ENCODE results near the gene CLTA. TPM values are rescaled to one million over a fixed set of nuclear protein-coding genes. Genes with fewer than 3 reads are reported as not detected.

Gene CLTA
- total RNA-seq, 4 donors from 2014 or later: 163 to 308 (median 217) TPM

DNA sequence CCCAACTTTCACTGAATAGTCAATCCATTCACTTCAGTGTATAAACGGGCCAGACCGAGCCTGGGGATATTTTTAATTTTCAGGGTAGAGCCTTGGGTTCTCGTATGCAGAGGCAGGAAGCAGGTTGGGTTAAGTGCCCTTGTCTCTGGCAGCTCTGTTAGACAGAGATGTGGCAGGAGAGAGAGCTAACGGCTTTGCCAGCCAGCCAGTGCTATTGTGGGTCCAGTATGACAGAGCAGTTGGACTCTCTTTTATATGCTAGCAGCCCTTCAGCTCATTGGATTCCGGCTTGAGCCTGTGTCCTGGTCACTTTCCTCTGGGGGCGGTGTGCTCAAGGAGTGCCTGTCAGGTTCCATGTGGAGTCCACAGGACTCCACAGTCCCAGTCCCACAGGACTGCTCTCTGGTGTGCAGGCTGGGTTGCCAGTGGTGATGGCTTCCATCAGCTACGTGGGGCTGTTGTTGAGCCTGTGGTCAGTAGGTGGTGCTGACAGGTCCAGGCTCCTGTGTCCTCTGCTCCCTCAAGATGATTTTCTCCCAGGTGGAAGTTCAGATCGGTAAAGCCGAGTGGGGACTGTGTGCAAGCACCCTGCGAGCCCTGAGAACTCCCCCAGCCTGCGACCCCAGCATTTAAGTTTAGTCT lies 14.3 kb downstream of the CLTA start:
- no peak overlapping the region for H3K27ac ChIP-seq

GRCh38 chr9:36207016-36207415 lies 16.3 kb downstream of the CLTA start:
- Histone ChIP-seq H3K27ac (no peak overlapping the region), H3K4me1 (peaks cover 0 to 14% (median 6%) of the 10 kb centered on the region in 4 donors), H3K27me3 (no peaks in the 10 kb centered on the region), H3K9me3 (no peaks in the 10 kb centered on the region), H3K4me3 (no peak overlapping the region), H3K36me3 (peaks cover 0 to 53% (median 24%) of the 10 kb centered on the region in 4 donors)
- 80 to 87% methylated on average over 2 to 4 of the region's 4 CpGs for WGBS, 2 donors (ENCODE audit: low coverage in 1 of 2)
- in situ Hi-C loops (cut with MboI; ENCODE audit: low pct_ligation_motif_present in 1 of 4, low pct_unique_long_range_greater_than_20kb in 1 of 4, low sequenced_read_pairs in 3 of 4) (loop anchor here in 1 of 4 donors (25.0 kb wide), 1 partner anchor 130 kb away; no protein-coding TSS in a partner anchor), intact Hi-C loops (cut with DNase I; ENCODE audit: low total_unique reads) (no loop called here)
- no peak for TF ChIP-seq POLR2AphosphoS5 (IDR thresholded peaks at IDR 0.05)
- TF ChIP-seq, protein P1, sequence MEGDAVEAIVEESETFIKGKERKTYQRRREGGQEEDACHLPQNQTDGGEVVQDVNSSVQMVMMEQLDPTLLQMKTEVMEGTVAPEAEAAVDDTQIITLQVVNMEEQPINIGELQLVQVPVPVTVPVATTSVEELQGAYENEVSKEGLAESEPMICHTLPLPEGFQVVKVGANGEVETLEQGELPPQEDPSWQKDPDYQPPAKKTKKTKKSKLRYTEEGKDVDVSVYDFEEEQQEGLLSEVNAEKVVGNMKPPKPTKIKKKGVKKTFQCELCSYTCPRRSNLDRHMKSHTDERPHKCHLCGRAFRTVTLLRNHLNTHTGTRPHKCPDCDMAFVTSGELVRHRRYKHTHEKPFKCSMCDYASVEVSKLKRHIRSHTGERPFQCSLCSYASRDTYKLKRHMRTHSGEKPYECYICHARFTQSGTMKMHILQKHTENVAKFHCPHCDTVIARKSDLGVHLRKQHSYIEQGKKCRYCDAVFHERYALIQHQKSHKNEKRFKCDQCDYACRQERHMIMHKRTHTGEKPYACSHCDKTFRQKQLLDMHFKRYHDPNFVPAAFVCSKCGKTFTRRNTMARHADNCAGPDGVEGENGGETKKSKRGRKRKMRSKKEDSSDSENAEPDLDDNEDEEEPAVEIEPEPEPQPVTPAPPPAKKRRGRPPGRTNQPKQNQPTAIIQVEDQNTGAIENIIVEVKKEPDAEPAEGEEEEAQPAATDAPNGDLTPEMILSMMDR (IDR thresholded peaks at IDR 0.05): no peak
- no peak for TF ChIP-seq POLR2A (IDR thresholded peaks at IDR 0.05)
- no peak for TF ChIP-seq EP300 (IDR thresholded peaks at IDR 0.05; ENCODE audit: low read depth)
- no peak for DNase-seq

More for the DNA sequence above, 14.3 kb downstream of the CLTA start:
- Histone ChIP-seq H3K4me1 (peaks cover 0 to 14% (median 6%) of the 10 kb centered on the region in 4 donors), H3K36me3 (peaks cover 0 to 70% (median 34%) of the 10 kb centered on the region in 4 donors), H3K27me3 (no peaks in the 10 kb centered on the region), H3K4me3 (no peak overlapping the region), H3K9me3 (no peaks in the 10 kb centered on the region)
- in situ Hi-C loops (cut with MboI; ENCODE audit: low pct_ligation_motif_present in 1 of 4, low pct_unique_long_range_greater_than_20kb in 1 of 4, low sequenced_read_pairs in 3 of 4) (loop anchor here in 1 of 4 donors (25.0 kb wide), 1 partner anchor 132 kb away; no protein-coding TSS in a partner anchor), intact Hi-C loops (cut with DNase I; ENCODE audit: low total_unique reads) (no loop called here)
- DNase-seq: no peak
- TF ChIP-seq, protein P1 (IDR thresholded peaks at IDR 0.05): peak in 2 of 5 experiments; percentile 9 to 14
- no peak for TF ChIP-seq POLR2A (IDR thresholded peaks at IDR 0.05)
- TF ChIP-seq EP300 (IDR thresholded peaks at IDR 0.05; ENCODE audit: low read depth): no peak
- TF ChIP-seq POLR2AphosphoS5 (IDR thresholded peaks at IDR 0.05): no peak
- WGBS, 2 donors (ENCODE audit: low coverage in 1 of 2): 92% methylated on average over 11 of the region's 11 CpGs; no CpG with 5 or more reads in 1 of the 2 donors

DNA sequence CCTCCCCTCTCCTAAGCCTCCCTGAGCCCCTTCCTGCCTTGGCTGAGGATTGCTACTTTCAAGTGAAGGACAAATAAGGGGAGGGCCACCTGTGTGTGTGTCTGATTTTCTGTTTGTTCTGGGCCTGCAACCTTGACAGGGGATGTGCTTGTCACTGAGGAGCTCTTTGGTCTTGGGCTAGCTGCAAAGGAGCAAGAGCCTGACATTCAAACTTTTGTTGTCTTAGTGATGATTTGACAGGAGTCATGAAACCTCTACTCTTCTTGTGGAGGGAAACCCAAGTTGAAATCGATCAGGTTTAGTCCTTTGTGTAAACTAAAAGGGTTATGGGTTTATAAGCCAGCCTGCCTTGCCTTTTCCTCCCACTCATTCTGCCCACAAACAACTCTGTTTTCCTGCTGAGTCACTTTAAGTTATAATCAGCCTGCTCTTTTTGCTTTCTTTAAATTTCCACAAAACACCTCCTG lies 16.9 kb downstream of the CLTA start:
- intact Hi-C loops (cut with DNase I; ENCODE audit: low total_unique reads): no loop called here
- peaks cover 0 to 49% (median 21%) of the 10 kb centered on the region in 4 donors for H3K36me3 ChIP-seq
- TF ChIP-seq POLR2AphosphoS5 (IDR thresholded peaks at IDR 0.05) (no peak), EP300 (IDR thresholded peaks at IDR 0.05; ENCODE audit: low read depth) (no peak), POLR2A (IDR thresholded peaks at IDR 0.05) (no peak)

DNA sequence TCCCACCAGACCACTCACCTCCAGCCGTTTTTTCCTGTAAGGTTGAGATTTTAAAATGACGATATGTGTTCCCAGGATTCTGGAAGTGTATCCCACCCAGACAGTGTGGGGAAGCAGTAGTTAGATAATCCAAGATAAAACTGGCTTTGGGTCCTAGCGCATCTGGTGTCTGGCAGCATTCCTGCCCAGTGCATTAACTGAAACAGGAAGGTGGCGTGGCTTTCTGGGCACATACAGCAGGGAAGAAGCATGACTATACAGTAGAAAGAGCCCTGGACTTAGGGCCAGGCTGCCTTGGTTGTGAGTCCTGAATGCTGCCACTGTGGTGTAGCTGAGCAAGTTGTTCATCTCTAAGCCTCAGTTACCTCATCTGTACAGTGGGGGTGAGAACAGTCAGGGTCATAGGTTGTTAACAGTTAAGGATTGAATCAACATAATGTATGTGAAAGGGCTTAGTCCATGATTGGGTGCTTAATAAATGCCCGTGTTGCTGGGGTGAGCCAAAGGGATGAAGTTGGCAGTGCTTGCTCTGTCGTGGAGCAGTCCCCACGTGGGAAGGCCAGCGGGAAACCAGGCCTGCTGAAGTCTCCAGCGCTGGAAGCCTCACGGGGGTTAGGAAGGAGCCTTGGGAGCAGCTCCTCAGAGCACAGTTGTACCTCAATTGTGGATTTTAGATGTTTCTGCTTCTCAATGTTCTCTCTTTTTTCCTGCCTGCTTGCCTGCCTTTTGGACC lies 18.0 kb downstream of the CLTA start:
- Histone ChIP-seq H3K27ac (no peak overlapping the region), H3K27me3 (no peaks in the 10 kb centered on the region), H3K36me3 (peaks cover 0 to 47% (median 16%) of the 10 kb centered on the region in 4 donors), H3K4me3 (no peak overlapping the region), H3K4me1 (peaks cover 0 to 14% (median 6%) of the 10 kb centered on the region in 4 donors), H3K9me3 (no peaks in the 10 kb centered on the region)
- DNase-seq: no peak
- 84 to 91% methylated on average over 3 to 10 of the region's 10 CpGs for WGBS, 2 donors (ENCODE audit: low coverage in 1 of 2)
- intact Hi-C loops (cut with DNase I; ENCODE audit: low total_unique reads): no loop called here
- TF ChIP-seq EP300 (IDR thresholded peaks at IDR 0.05; ENCODE audit: low read depth) (no peak), POLR2A (IDR thresholded peaks at IDR 0.05) (no peak), POLR2AphosphoS5 (IDR thresholded peaks at IDR 0.05) (no peak)
- TF ChIP-seq, protein P1 (IDR thresholded peaks at IDR 0.05): no peak
- in situ Hi-C loops (cut with MboI; ENCODE audit: low pct_ligation_motif_present in 1 of 4, low pct_unique_long_range_greater_than_20kb in 1 of 4, low sequenced_read_pairs in 3 of 4): loop anchor here in 1 of 4 donors (25.0 kb wide), 1 partner anchor 129 kb away; no protein-coding TSS in a partner anchor

More for the DNA sequence above, 16.9 kb downstream of the CLTA start:
- in situ Hi-C loops (cut with MboI; ENCODE audit: low pct_ligation_motif_present in 1 of 4, low pct_unique_long_range_greater_than_20kb in 1 of 4, low sequenced_read_pairs in 3 of 4): loop anchor here in 1 of 4 donors (25.0 kb wide), 1 partner anchor 130 kb away; no protein-coding TSS in a partner anchor
- H3K4me1 ChIP-seq: peaks cover 0 to 14% (median 6%) of the 10 kb centered on the region in 4 donors
- DNase-seq: no peak
- no peak overlapping the region for H3K4me3 ChIP-seq
- H3K27me3 ChIP-seq: no peaks in the 10 kb centered on the region
- no peaks in the 10 kb centered on the region for H3K9me3 ChIP-seq
- 16% methylated on average over 1 of the region's 1 CpG; no CpG with 5 or more reads in 1 of the 2 donors for WGBS, 2 donors (ENCODE audit: low coverage in 1 of 2)
- H3K27ac ChIP-seq: no peak overlapping the region

All from transverse colon (tissue), 4 donors.